Right cardiac atrium (tissue), 5 donors: ENCODE data around the gene KCNAB1. TPM values are rescaled to one million over a fixed set of nuclear protein-coding genes. Genes with fewer than 3 reads are reported as not detected.
"Not testable (repeated sequence)": the region's sequence is repeated elsewhere in the genome, so short reads cannot be mapped to it uniquely, and the experiment has no call there.

Experiments used
- ATAC-seq, 2 donors: fragments of 200-7000 bp; cut with Tn5 transposase; one replicate each; pipeline versions ENCODE4 v1.8.0 to v1.9.1; 2020; ENCODE audit warnings: moderate library complexity in 2 of 2, mild to moderate bottlenecking in 1 of 2
- DNase-seq, 3 donors: peaks; one replicate each; pipeline ENCODE4 v3.0.0-alpha.2; 2020
- H3K27ac ChIP-seq: one replicate; pipeline ENCODE4 v1.5.1; 2013; ENCODE audit warnings: mild to moderate bottlenecking, low read length, control low read depth, moderate library complexity
- H3K27me3 ChIP-seq: one replicate; pipeline ENCODE4 v1.6.1; 2013; ENCODE audit not compliant: control insufficient read depth, insufficient read depth
- H3K4me1 ChIP-seq: one replicate; pipeline ENCODE4 v1.6.1; 2013; ENCODE audit warnings: low read length; ENCODE audit not compliant: control insufficient read depth, insufficient read depth
- H3K4me3 ChIP-seq: one replicate; pipeline ENCODE4 v1.5.1; 2013; ENCODE audit warnings: low read length, control low read depth
- H3K9me3 ChIP-seq: one replicate; pipeline ENCODE4 v1.6.1; 2013; ENCODE audit warnings: low read length; ENCODE audit not compliant: control insufficient read depth
- WGBS: extraction: QIAGEN DNeasy Blood & Tissue Kit; methylation state at CpG from one replicate; pipeline ENCODE4 v1.1.7; 2013; 5-methylcytosine and 5-hydroxymethylcytosine counted together
- intact Hi-C, 4 donors: fragments of 100-400 bp; cut with DNase I; formaldehyde crosslinking; loops; one replicate each; pipeline versions ENCODE4 v1.11.0 to v1.14.0; 2022 to 2023
- polyA plus RNA-seq: library from polyadenylated mRNA; stranded (reverse); fragments of 200-250 nt; gene quantifications from one replicate; pipeline ENCODE4 v1.2.3, GENCODE V29; 2013
- total RNA-seq, 4 donors: library from RNA; stranded (reverse); fragmentation: NEBNext Ultra II Directional; extraction: Animal tissue kit (Norgen Biotek cat#: 25700); gene quantifications; one replicate each; pipeline ENCODE4 v1.2.1, GENCODE V29; 2021
- donor health status: healthy with polysubstance abuse.
- donor health status: DM: no; HTN: yes; CAD: no.
- donor health status: DM: no; HTN: no; CAD: no.
- donor health status: DM: no; HTN: yes; CAD: no; lungs with severe emphysema.
- donor health status: DM: yes; HTN: yes; CAD: no.

KCNAB1 gene
- total and polyA plus RNA-seq, 5 donors: 1.1 to 3.7 (median 2.0) TPM

- no peak overlapping the region for H3K4me3 ChIP-seq
- H3K4me1 ChIP-seq: no peaks in the 10 kb centered on the region
- WGBS: 50% methylated on average over 2 of the region's 2 CpGs
- no peak for ATAC-seq
- H3K9me3 ChIP-seq: no peaks in the 10 kb centered on the region
- intact Hi-C loops: no loop called here
- H3K27me3 ChIP-seq: no peaks in the 10 kb centered on the region
- no peak overlapping the region for H3K27ac ChIP-seq
- no peak for DNase-seq
Observed at GRCh38 chr3:156176048-156176447, 55.7 kb downstream of the KCNAB1 start.

- 91% methylated on average over 17 of the region's 17 CpGs for WGBS
- no peaks in the 10 kb centered on the region for H3K9me3 ChIP-seq
- intact Hi-C loops: no loop called here
- ATAC-seq (no peak), DNase-seq (no peak)
- no peak overlapping the region for H3K4me3 ChIP-seq
- H3K27me3 ChIP-seq: no peaks in the 10 kb centered on the region
- H3K4me1 ChIP-seq: no peaks in the 10 kb centered on the region
- no peak overlapping the region for H3K27ac ChIP-seq
Observed at GRCh38 chr3:156176629-156177210, 56.3 kb downstream of the KCNAB1 start.

- no peak overlapping the region for H3K4me3 ChIP-seq
- no peaks in the 10 kb centered on the region for H3K9me3 ChIP-seq
- H3K27ac ChIP-seq: no peak overlapping the region
- H3K27me3 ChIP-seq: no peaks in the 10 kb centered on the region
- H3K4me1 ChIP-seq: no peaks in the 10 kb centered on the region
- DNase-seq (no peak), ATAC-seq (no peak)
- intact Hi-C loops: no loop called here
Observed at GRCh38 chr3:156180077-156180476, 59.7 kb downstream of the KCNAB1 start.

GRCh38 chr3:156181509-156181908, 61.1 kb downstream of the KCNAB1 start:
- no peak overlapping the region for H3K27ac ChIP-seq
- H3K9me3 ChIP-seq: no peaks in the 10 kb centered on the region
- no peaks in the 10 kb centered on the region for H3K4me1 ChIP-seq
- H3K4me3 ChIP-seq: no peak overlapping the region
- 69% methylated on average over 2 of the region's 2 CpGs for WGBS
- H3K27me3 ChIP-seq: no peaks in the 10 kb centered on the region
- no peak for DNase-seq
- intact Hi-C loops: no loop called here
- no peak for ATAC-seq

- DNase-seq (no peak), ATAC-seq (no peak)
- 59% methylated on average over 1 of the region's 1 CpG for WGBS
- no peak overlapping the region for H3K27ac ChIP-seq
- H3K4me1 ChIP-seq: no peaks in the 10 kb centered on the region
- intact Hi-C loops: no loop called here
- no peaks in the 10 kb centered on the region for H3K27me3 ChIP-seq
- no peak overlapping the region for H3K4me3 ChIP-seq
- no peaks in the 10 kb centered on the region for H3K9me3 ChIP-seq
Observed at GRCh38 chr3:156183396-156183795, 63.0 kb downstream of the KCNAB1 start.

- H3K4me1 ChIP-seq: no peaks in the 10 kb centered on the region
- H3K4me3 ChIP-seq: no peak overlapping the region
- no peaks in the 10 kb centered on the region for H3K27me3 ChIP-seq
- no peak overlapping the region for H3K27ac ChIP-seq
- intact Hi-C loops: no loop called here
- ATAC-seq (no peak), DNase-seq (no peak)
- H3K9me3 ChIP-seq: no peaks in the 10 kb centered on the region
- WGBS: 95% methylated on average over 1 of the region's 1 CpG
Observed at GRCh38 chr3:156184156-156184555, 63.8 kb downstream of the KCNAB1 start.

GRCh38 chr3:156187146-156187769, 66.9 kb downstream of the KCNAB1 start:
- Histone ChIP-seq H3K27ac (no peak overlapping the region), H3K9me3 (no peaks in the 10 kb centered on the region), H3K4me1 (no peaks in the 10 kb centered on the region), H3K4me3 (no peak overlapping the region), H3K27me3 (no peaks in the 10 kb centered on the region)
- intact Hi-C loops: no loop called here
- ATAC-seq (no peak), DNase-seq (no peak)
- 96% methylated on average over 2 of the region's 2 CpGs for WGBS

- Histone ChIP-seq H3K27ac (no peak overlapping the region), H3K27me3 (no peaks in the 10 kb centered on the region), H3K9me3 (no peaks in the 10 kb centered on the region), H3K4me3 (no peak overlapping the region), H3K4me1 (no peaks in the 10 kb centered on the region)
- DNase-seq: no peak
- intact Hi-C loops: no loop called here
- ATAC-seq: no peak
- 90% methylated on average over 3 of the region's 3 CpGs for WGBS
Observed at GRCh38 chr3:156188757-156189156, 68.4 kb downstream of the KCNAB1 start.

GRCh38 chr3:156189927-156190326, 69.5 kb downstream of the KCNAB1 start:
- no peaks in the 10 kb centered on the region for H3K4me1 ChIP-seq
- no peaks in the 10 kb centered on the region for H3K9me3 ChIP-seq
- H3K4me3 ChIP-seq: no peak overlapping the region
- 88% methylated on average over 5 of the region's 5 CpGs for WGBS
- no peaks in the 10 kb centered on the region for H3K27me3 ChIP-seq
- DNase-seq: no peak
- H3K27ac ChIP-seq: no peak overlapping the region
- intact Hi-C loops: no loop called here
- ATAC-seq: no peak

GRCh38 chr3:156194945-156195344, 74.6 kb downstream of the KCNAB1 start:
- WGBS: 96% methylated on average over 2 of the region's 2 CpGs
- H3K9me3 ChIP-seq, intact Hi-C loops, H3K4me3 ChIP-seq, H3K27me3 ChIP-seq, ATAC-seq, DNase-seq, H3K4me1 ChIP-seq, H3K27ac ChIP-seq: not testable (repeated sequence)

- H3K4me3 ChIP-seq, H3K27me3 ChIP-seq, DNase-seq, ATAC-seq, H3K27ac ChIP-seq, intact Hi-C loops, H3K4me1 ChIP-seq, H3K9me3 ChIP-seq: not testable (repeated sequence)
- 86% methylated on average over 3 of the region's 3 CpGs for WGBS
Observed at GRCh38 chr3:156197152-156197551, 76.8 kb downstream of the KCNAB1 start.
